ENCODE data around the gene EBF4. TPM values are rescaled to one million over a fixed set of nuclear protein-coding genes. Genes with fewer than 3 reads are reported as not detected.

Gene EBF4
- total and polyA plus RNA-seq, 2 of the 8 experiments (the other 6 are each of a cell fraction or from before 2014, with no cell fraction given) = 1.2 to 2.9 TPM

- Histone ChIP-seq H3K23ac (ENCODE audit: insufficient read length) (no peak overlapping the region), H3K4me1 (replicated peaks in 1 of 4; ENCODE audit: control insufficient read depth in 3 of 4, insufficient read depth in 4 of 4, low read length in 3 of 4) (peaks cover 0 to 5% (median 3%) of the 10 kb centered on the region in 4 experiments; a peak in 5 of 7 replicates), H3K9me3 (ENCODE audit: insufficient read depth in 2 of 2, low read depth in 1 of 2, low read length in 1 of 2) (no peaks in the 10 kb centered on the region), H3K27me3 (replicated peaks in 1 of 4; ENCODE audit: control insufficient read depth in 3 of 4, extremely low read depth in 1 of 4, insufficient read depth in 3 of 4, low read length in 3 of 4) (no peaks in the 10 kb centered on the region), H3K4ac (replicated peaks; ENCODE audit: insufficient read length, low read depth, low read length) (no peak overlapping the region), H3K56ac (replicated peaks; ENCODE audit: insufficient read length, low read depth, low read length) (no peak overlapping the region), H3K79me2 (ENCODE audit: control insufficient read depth in 1 of 2, insufficient read depth in 2 of 2, low read length in 2 of 2) (peaks cover 21 to 41% of the 10 kb centered on the region in 2 experiments), H3K23me2 (ENCODE audit: low read depth, low read length) (peaks cover 10% of the 10 kb centered on the region), H3K14ac (ENCODE audit: insufficient read length) (no peak overlapping the region), H2BK5ac (ENCODE audit: low read depth, low read length) (no peak overlapping the region), H2BK12ac (ENCODE audit: low read depth, low read length) (no peak overlapping the region), H2BK120ac (replicated peaks; ENCODE audit: low read depth, low read length) (no peak overlapping the region), H3K27ac (ENCODE audit: low read depth, low read length) (no peak overlapping the region), H3K36me3 (ENCODE audit: control insufficient read depth in 2 of 4, insufficient read depth in 4 of 4, low read length in 3 of 4) (peaks cover 39 to 75% (median 63%) of the 10 kb centered on the region in 4 experiments), H4K20me1 (replicated peaks in 1 of 2; ENCODE audit: control insufficient read depth in 1 of 2, insufficient read depth in 2 of 2, low read length in 2 of 2) (peaks cover 40 to 47% of the 10 kb centered on the region in 2 experiments), H3K18ac (ENCODE audit: extremely low read depth, low read length) (no peak overlapping the region), H2AFZ (ENCODE audit: low read length) (no peak overlapping the region), H3K9ac (replicated peaks in 1 of 4; ENCODE audit: extremely low read depth in 1 of 4, low read depth in 3 of 4, low read length in 3 of 4) (peak overlapping the region in 1 of 4 experiments; percentile 24; a peak in 1 of 7 replicates), H4K5ac (ENCODE audit: insufficient read length, low read depth, low read length) (no peak overlapping the region), H3K79me1 (ENCODE audit: low read depth, low read length) (peaks cover 9% of the 10 kb centered on the region), H4K8ac (ENCODE audit: extremely low read depth, insufficient read depth, low read length) (peak overlapping the region; percentile 77), H2BK20ac (ENCODE audit: low read length) (no peak overlapping the region), H2BK15ac (ENCODE audit: low read length) (no peak overlapping the region), H2AK5ac (ENCODE audit: low read depth, low read length) (no peak overlapping the region), H3K4me3 (ENCODE audit: extremely low read depth in 1 of 4, insufficient read depth in 2 of 4, low read depth in 3 of 4, low read length in 4 of 4) (no peak overlapping the region), H4K91ac (replicated peaks; ENCODE audit: insufficient read length, low read length) (no peak overlapping the region), H3K4me2 (ENCODE audit: insufficient read depth in 1 of 2, low read depth in 2 of 2, low read length in 2 of 2) (peak overlapping the region in 1 of 2 experiments; percentile 26; a peak in 3 of 4 replicates)
- no peak for FAIRE-seq
- 91% methylated on average over 17 of the region's 17 CpGs; no CpG with 5 or more reads in 1 of the 2 experiments for WGBS, 2 experiments (ENCODE audit: extremely low coverage in 1 of 2, insufficient coverage in 1 of 2, insufficient read length in 1 of 2, insufficient replicate concordance in 2 of 2, low coverage in 1 of 2, low lambda C conversion rate in 2 of 2, missing lambda C conversion rate in 1 of 2)
- DNase-seq (ENCODE audit: low read depth in 1 of 2, low spot score in 2 of 2) = no peak
- ChIA-PET CTCF (ENCODE audit: partially characterized antibody) (interaction anchor here (0.7 to 2.1 kb wide), 6 partner anchors 8 to 186 kb away, joined by 3 to 5 read pairs (median 4); partner anchors contain the start of gene IDH3B), POLR2A (ENCODE audit: partially characterized antibody) (interaction anchor here (0.7 to 28.5 kb wide), 8 partner anchors 7 to 317 kb away, joined by 3 to 463 read pairs (median 8); partner anchors contain the start of genes IDH3B, NOP56 and SNRPB)
Observed at GRCh38 chr20:2655331-2656116, 37.1 kb upstream of the EBF4 start.

Data from H1 (cell line).